HEK293 (cell line): ENCODE data around the gene KLC1.

Source experiments
- CTCF ChIP-seq: fragments of 450-650 bp; formaldehyde crosslinking; IDR thresholded peaks from 2 replicates; pipeline ENCODE4 v1.5.1; 2016; ENCODE audit warnings: missing biosample characterization, missing genetic modification characterization
- KLF10 ChIP-seq: fragments of 450-650 bp; IDR thresholded peaks from 2 replicates; pipeline ENCODE4 v1.5.1; 2018; ENCODE audit warnings: missing biosample characterization, mild to moderate bottlenecking, missing genetic modification characterization
- SP2 ChIP-seq: fragments of 450-650 bp; formaldehyde crosslinking; IDR thresholded peaks from 2 replicates; pipeline ENCODE4 v1.5.1; 2016; ENCODE audit warnings: missing biosample characterization, missing genetic modification characterization
- ZBTB1 ChIP-seq: fragments of 450-650 bp; formaldehyde crosslinking; IDR thresholded peaks from 2 replicates; pipeline ENCODE4 v1.5.1; 2016; ENCODE audit warnings: missing biosample characterization, missing genetic modification characterization
- ZNF140 ChIP-seq: fragments of 450-650 bp; formaldehyde crosslinking; IDR thresholded peaks from 2 replicates; pipeline ENCODE4 v1.5.1; 2016; ENCODE audit warnings: missing biosample characterization, missing genetic modification characterization
- ZNF510 ChIP-seq: fragments of 450-650 bp; formaldehyde crosslinking; IDR thresholded peaks from 2 replicates; pipeline ENCODE4 v1.5.1; 2018; ENCODE audit warnings: mild to moderate bottlenecking, missing genetic modification characterization, missing biosample characterization; ENCODE audit not compliant: insufficient replicate concordance
- ZNF626 ChIP-seq: fragments of 450-650 bp; sonication (Bioruptor Pico); formaldehyde crosslinking; IDR thresholded peaks from 2 replicates; pipeline ENCODE4 v1.5.1; 2018; ENCODE audit warnings: missing biosample characterization, missing genetic modification characterization, inconsistent platforms

GRCh38 chr14:103723748-103724081 lies 94.7 kb downstream of the KLC1 start:
- no peak for TF ChIP-seq ZNF510
- no peak for TF ChIP-seq ZNF626
- TF ChIP-seq SP2 (tag by site-specific recombination) = no peak
- no peak for TF ChIP-seq CTCF (tag by site-specific recombination)
- no peak for TF ChIP-seq ZNF140 (tag by site-specific recombination)
- no peak for TF ChIP-seq ZBTB1 (tag by site-specific recombination)
- no peak for TF ChIP-seq KLF10 (tag by site-specific recombination)
